Keratinocyte (primary cell): ENCODE results near the gene LHPP.

Experiments used
- EZH2 ChIP-seq: IDR thresholded peaks from one replicate; pipeline ENCODE4 v1.6.1; 2012; ENCODE audit warnings: inconsistent platforms, mild to moderate bottlenecking, low read length, moderate library complexity
- TF ChIP-seq, protein P1 (sequence below), 3 experiments: IDR thresholded peaks in 1 of 3; conservative IDR thresholded peaks in 1 of 3; optimal IDR thresholded peaks in 1 of 3; 2 replicates in 2 of 3; 3 replicates in 1 of 3; pipeline versions ENCODE3 to v1.5.1; 2011; ENCODE audit warnings: low read length in 3 of 3, mild to moderate bottlenecking in 3 of 3, moderate library complexity in 2 of 3, control low read depth in 1 of 3, inconsistent platforms in 1 of 3; ENCODE audit not compliant: insufficient read depth in 2 of 3; ENCODE audit errors: extremely low read depth in 1 of 3

DNA sequence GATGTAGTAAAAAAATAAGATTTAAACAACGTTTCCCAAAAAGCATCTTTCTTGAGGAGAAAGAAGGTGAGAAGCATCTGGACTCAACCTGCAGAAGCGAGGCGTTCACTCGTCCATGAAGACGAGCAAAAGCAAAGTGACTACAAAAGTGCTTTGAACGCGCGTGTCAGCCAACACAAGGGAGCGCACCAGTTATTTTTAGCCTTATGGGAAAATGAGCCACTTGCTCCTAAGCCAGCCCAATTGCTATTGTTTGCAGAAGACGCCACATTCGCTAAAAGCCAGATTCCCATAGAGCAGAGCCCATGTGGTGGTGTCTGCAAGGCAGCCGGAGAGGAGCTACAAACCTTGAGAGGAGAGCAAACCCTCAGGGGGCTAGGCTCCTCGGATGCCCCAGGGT, 160.0 kb downstream of the LHPP start:
- TF ChIP-seq EZH2 = no peak
- TF ChIP-seq, protein P1, sequence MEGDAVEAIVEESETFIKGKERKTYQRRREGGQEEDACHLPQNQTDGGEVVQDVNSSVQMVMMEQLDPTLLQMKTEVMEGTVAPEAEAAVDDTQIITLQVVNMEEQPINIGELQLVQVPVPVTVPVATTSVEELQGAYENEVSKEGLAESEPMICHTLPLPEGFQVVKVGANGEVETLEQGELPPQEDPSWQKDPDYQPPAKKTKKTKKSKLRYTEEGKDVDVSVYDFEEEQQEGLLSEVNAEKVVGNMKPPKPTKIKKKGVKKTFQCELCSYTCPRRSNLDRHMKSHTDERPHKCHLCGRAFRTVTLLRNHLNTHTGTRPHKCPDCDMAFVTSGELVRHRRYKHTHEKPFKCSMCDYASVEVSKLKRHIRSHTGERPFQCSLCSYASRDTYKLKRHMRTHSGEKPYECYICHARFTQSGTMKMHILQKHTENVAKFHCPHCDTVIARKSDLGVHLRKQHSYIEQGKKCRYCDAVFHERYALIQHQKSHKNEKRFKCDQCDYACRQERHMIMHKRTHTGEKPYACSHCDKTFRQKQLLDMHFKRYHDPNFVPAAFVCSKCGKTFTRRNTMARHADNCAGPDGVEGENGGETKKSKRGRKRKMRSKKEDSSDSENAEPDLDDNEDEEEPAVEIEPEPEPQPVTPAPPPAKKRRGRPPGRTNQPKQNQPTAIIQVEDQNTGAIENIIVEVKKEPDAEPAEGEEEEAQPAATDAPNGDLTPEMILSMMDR (optimal IDR thresholded peaks at IDR 0.05 in 1 of 3, IDR thresholded peaks at IDR 0.05 in 1 of 3, conservative IDR thresholded peaks at IDR 0.05 in 1 of 3; ENCODE audit: extremely low read depth in 1 of 3, insufficient read depth in 2 of 3, low read length in 3 of 3) = no peak
